Activated CD8-positive, alpha-beta memory T cell treated with anti-CD3 and anti-CD28 coated beads, Interleukin-2, amount 50 U/mL, for 4 hours (primary cell): ENCODE measurements around the gene FANK1.
"Not testable (repeated sequence)": the region's sequence is repeated elsewhere in the genome, so short reads cannot be mapped to it uniquely, and the experiment has no call there.

Experiments used
- DNase-seq: peaks from one replicate; pipeline ENCODE4 v3.0.0-alpha.2; 2020

Gene FANK1

GRCh38 chr10:125933693-125934092 lies 37.3 kb downstream of the FANK1 start:
- DNase-seq, result no peak

- DNase-seq, result no peak
These were observed 40.0 kb downstream of the FANK1 start for GRCh38 chr10:125936331-125936730.

- no peak for DNase-seq
These were observed 44.2 kb downstream of the FANK1 start for GRCh38 chr10:125940515-125940914.

GRCh38 chr10:125951290-125951689 lies 54.9 kb downstream of the FANK1 start:
- DNase-seq, result no peak

GRCh38 chr10:125953778-125954385 lies 57.5 kb downstream of the FANK1 start:
- DNase-seq, result no peak

- no peak for DNase-seq
These were observed 59.4 kb downstream of the FANK1 start for GRCh38 chr10:125955766-125956165.

- DNase-seq, result no peak
These were observed 65.4 kb downstream of the FANK1 start for GRCh38 chr10:125961743-125962142.

GRCh38 chr10:125962200-125962599 lies 65.8 kb downstream of the FANK1 start:
- DNase-seq, result no peak

GRCh38 chr10:125964558-125964957 lies 68.2 kb downstream of the FANK1 start:
- DNase-seq, result no peak

- no peak for DNase-seq
These were observed 71.2 kb downstream of the FANK1 start for GRCh38 chr10:125967533-125967932.

- DNase-seq, result not testable (repeated sequence)
These were observed 73.8 kb downstream of the FANK1 start for GRCh38 chr10:125970077-125970630.

- no peak for DNase-seq
These were observed 80.7 kb downstream of the FANK1 start for GRCh38 chr10:125976960-125977605.

GRCh38 chr10:125979976-125980375 lies 83.6 kb downstream of the FANK1 start:
- DNase-seq, result no peak

GRCh38 chr10:125980521-125981035 lies 84.2 kb downstream of the FANK1 start:
- no peak for DNase-seq

GRCh38 chr10:125982260-125982948 lies 86.0 kb downstream of the FANK1 start:
- no peak for DNase-seq

- DNase-seq, result no peak
These were observed 86.8 kb downstream of the FANK1 start for GRCh38 chr10:125983161-125983560.

- no peak for DNase-seq
These were observed 87.3 kb downstream of the FANK1 start for GRCh38 chr10:125983656-125984055.

GRCh38 chr10:125984346-125984745 lies 88.0 kb downstream of the FANK1 start:
- DNase-seq, result no peak

- DNase-seq, result no peak
These were observed 88.6 kb downstream of the FANK1 start for GRCh38 chr10:125984865-125985495.

- no peak for DNase-seq
These were observed 89.3 kb downstream of the FANK1 start for GRCh38 chr10:125985557-125986240.

- DNase-seq, result no peak
These were observed 93.4 kb downstream of the FANK1 start for GRCh38 chr10:125989791-125990190.

- DNase-seq, result no peak
These were observed 94.6 kb downstream of the FANK1 start for GRCh38 chr10:125990974-125991373.

GRCh38 chr10:125991392-125991791 lies 95.0 kb downstream of the FANK1 start:
- DNase-seq, result no peak
